Muscle layer of duodenum (tissue), 2 donors: ENCODE data around the gene CHSY3.
A peak's percentile ranks its signal among the peaks of the same experiment; 100 is the strongest.

ENCODE experiments used
- H3K27ac ChIP-seq: one replicate; pipeline ENCODE4 v1.7.0; 2013; ENCODE audit warnings: mild to moderate bottlenecking, low read length
- H3K27me3 ChIP-seq: one replicate; pipeline ENCODE4 v1.7.0; 2013; ENCODE audit warnings: low read depth, mild to moderate bottlenecking, control low read depth, low read length
- H3K36me3 ChIP-seq, 2 donors: one replicate each; pipeline ENCODE4 v1.7.0; 2013; ENCODE audit warnings: low read length in 2 of 2, control low read depth in 1 of 2, mild to moderate bottlenecking in 1 of 2; ENCODE audit not compliant: insufficient read depth in 2 of 2, control insufficient read depth in 1 of 2
- H3K4me1 ChIP-seq, 2 donors: one replicate each; pipeline ENCODE4 v1.7.0; 2013; ENCODE audit warnings: low read length in 2 of 2, mild to moderate bottlenecking in 2 of 2, control low read depth in 1 of 2, moderate library complexity in 1 of 2; ENCODE audit not compliant: insufficient read depth in 2 of 2, control insufficient read depth in 1 of 2
- H3K4me3 ChIP-seq, 2 donors: one replicate each; pipeline ENCODE4 v1.7.0; 2013; ENCODE audit warnings: low read length in 2 of 2, low read depth in 1 of 2, mild to moderate bottlenecking in 1 of 2
- H3K9me3 ChIP-seq, 2 donors: one replicate each; pipeline ENCODE4 v1.7.0; 2013; ENCODE audit warnings: low read length in 2 of 2, control low read depth in 1 of 2, mild to moderate bottlenecking in 1 of 2; ENCODE audit not compliant: control insufficient read depth in 1 of 2
- donor health status: healthy.

CHSY3 gene

GRCh38 chr5:129945774-129946270, 41.6 kb downstream of the CHSY3 start:
- Histone ChIP-seq H3K27me3 (no peaks in the 10 kb centered on the region), H3K9me3 (no peaks in the 10 kb centered on the region), H3K36me3 (peaks cover 0 to 4% of the 10 kb centered on the region in 2 donors), H3K4me1 (no peaks in the 10 kb centered on the region), H3K27ac (no peak overlapping the region), H3K4me3 (no peak overlapping the region)

- Histone ChIP-seq H3K9me3 (peaks cover 0 to 5% of the 10 kb centered on the region in 2 donors), H3K4me3 (no peak overlapping the region), H3K36me3 (no peaks in the 10 kb centered on the region), H3K4me1 (no peaks in the 10 kb centered on the region), H3K27ac (no peak overlapping the region), H3K27me3 (no peaks in the 10 kb centered on the region)
Observed at GRCh38 chr5:129951039-129951438, 46.8 kb downstream of the CHSY3 start.

GRCh38 chr5:129958581-129958980, 54.3 kb downstream of the CHSY3 start:
- no peaks in the 10 kb centered on the region for H3K27me3 ChIP-seq
- no peaks in the 10 kb centered on the region for H3K4me1 ChIP-seq
- H3K27ac ChIP-seq, result no peak overlapping the region
- no peak overlapping the region for H3K4me3 ChIP-seq
- H3K36me3 ChIP-seq, result no peaks in the 10 kb centered on the region
- H3K9me3 ChIP-seq, result peaks cover 0 to 5% of the 10 kb centered on the region in 2 donors

GRCh38 chr5:129960831-129961230, 56.6 kb downstream of the CHSY3 start:
- H3K27ac ChIP-seq, result no peak overlapping the region
- H3K9me3 ChIP-seq, result no peaks in the 10 kb centered on the region
- no peaks in the 10 kb centered on the region for H3K36me3 ChIP-seq
- H3K4me1 ChIP-seq, result no peaks in the 10 kb centered on the region
- no peak overlapping the region for H3K4me3 ChIP-seq
- no peaks in the 10 kb centered on the region for H3K27me3 ChIP-seq

- Histone ChIP-seq H3K27ac (no peak overlapping the region), H3K4me3 (no peak overlapping the region), H3K9me3 (no peaks in the 10 kb centered on the region), H3K27me3 (no peaks in the 10 kb centered on the region), H3K4me1 (no peaks in the 10 kb centered on the region), H3K36me3 (no peaks in the 10 kb centered on the region)
Observed at GRCh38 chr5:129962506-129962905, 58.2 kb downstream of the CHSY3 start.

- Histone ChIP-seq H3K4me1 (no peaks in the 10 kb centered on the region), H3K36me3 (no peaks in the 10 kb centered on the region), H3K27me3 (no peaks in the 10 kb centered on the region), H3K27ac (no peak overlapping the region), H3K9me3 (no peaks in the 10 kb centered on the region), H3K4me3 (no peak overlapping the region)
Observed at GRCh38 chr5:129963359-129963758, 59.1 kb downstream of the CHSY3 start.

- Histone ChIP-seq H3K27ac (no peak overlapping the region), H3K36me3 (no peaks in the 10 kb centered on the region), H3K9me3 (no peaks in the 10 kb centered on the region), H3K4me1 (no peaks in the 10 kb centered on the region), H3K4me3 (no peak overlapping the region), H3K27me3 (no peaks in the 10 kb centered on the region)
Observed at GRCh38 chr5:129966071-129966470, 61.8 kb downstream of the CHSY3 start.

- Histone ChIP-seq H3K36me3 (no peaks in the 10 kb centered on the region), H3K9me3 (no peaks in the 10 kb centered on the region), H3K27ac (no peak overlapping the region), H3K4me1 (no peaks in the 10 kb centered on the region), H3K27me3 (no peaks in the 10 kb centered on the region), H3K4me3 (no peak overlapping the region)
Observed at GRCh38 chr5:129971714-129972113, 67.4 kb downstream of the CHSY3 start.

- Histone ChIP-seq H3K36me3 (no peaks in the 10 kb centered on the region), H3K27me3 (no peaks in the 10 kb centered on the region), H3K4me1 (no peaks in the 10 kb centered on the region), H3K27ac (no peak overlapping the region), H3K4me3 (no peak overlapping the region), H3K9me3 (no peaks in the 10 kb centered on the region)
Observed at GRCh38 chr5:129972465-129973141, 68.3 kb downstream of the CHSY3 start.

GRCh38 chr5:129973716-129974426, 69.6 kb downstream of the CHSY3 start:
- no peaks in the 10 kb centered on the region for H3K9me3 ChIP-seq

GRCh38 chr5:129977810-129978209, 73.5 kb downstream of the CHSY3 start:
- no peak overlapping the region for H3K4me3 ChIP-seq
- H3K36me3 ChIP-seq, result no peaks in the 10 kb centered on the region
- H3K27me3 ChIP-seq, result no peaks in the 10 kb centered on the region
- no peak overlapping the region for H3K27ac ChIP-seq
- peaks cover 0 to 4% of the 10 kb centered on the region in 2 donors for H3K9me3 ChIP-seq
- H3K4me1 ChIP-seq, result no peaks in the 10 kb centered on the region

More at GRCh38 chr5:129973716-129974426, 69.6 kb downstream of the CHSY3 start:
- H3K4me1 ChIP-seq, result no peaks in the 10 kb centered on the region
- H3K4me3 ChIP-seq, result no peak overlapping the region
- no peaks in the 10 kb centered on the region for H3K36me3 ChIP-seq
- peak overlapping the region; percentile 49 for H3K27ac ChIP-seq
- H3K27me3 ChIP-seq, result no peaks in the 10 kb centered on the region
